ENCODE data around the gene SEPTIN8.

The SEPTIN8 gene

GRCh38 chr5:132764051-132764450, 13.0 kb downstream of the SEPTIN8 start:
- ChIA-PET CTCF (interaction anchor here (0.6 to 1.4 kb wide), 3 partner anchors 9 to 176 kb away, joined by 3 read pairs; no protein-coding TSS in a partner anchor), POLR2A (no interaction called here)
- H3K4me3 ChIP-seq (ENCODE audit: low read depth, low read length), result no peak overlapping the region
- H3K4me1 ChIP-seq (ENCODE audit: control insufficient read depth, insufficient read depth, low read length), result no peaks in the 10 kb centered on the region
- H3K9me3 ChIP-seq (ENCODE audit: control insufficient read depth, insufficient read depth, low read depth, low read length), result no peaks in the 10 kb centered on the region
- no peak overlapping the region for H3K27ac ChIP-seq (ENCODE audit: extremely low read depth, low read depth, low read length)
- H3K36me3 ChIP-seq (ENCODE audit: control insufficient read depth in 2 of 2, insufficient read depth in 1 of 2, low read length in 2 of 2), result peaks cover 4 to 71% of the 10 kb centered on the region in 2 experiments; a peak in 2 of 3 replicates
- TF ChIP-seq KLF1 (tag by site-specific recombination; IDR thresholded peaks at IDR 0.05) (peak; percentile 27; the same call in 1 of the 2 replicates), ZNF658 (tag by site-specific recombination; IDR thresholded peaks at IDR 0.05) (no peak), HOXA7 (CRISPR knock-in tag; IDR thresholded peaks at IDR 0.05; ENCODE audit: borderline replicate concordance) (no peak), CTCF (tag by site-specific recombination; IDR thresholded peaks at IDR 0.05) (no peak)

GRCh38 chr5:132763181-132764036, 13.6 kb downstream of the SEPTIN8 start:
- Histone ChIP-seq H3K4me1 (ENCODE audit: control insufficient read depth, insufficient read depth, low read length) (no peaks in the 10 kb centered on the region), H3K9me3 (ENCODE audit: control insufficient read depth, insufficient read depth, low read depth, low read length) (no peaks in the 10 kb centered on the region), H3K27ac (ENCODE audit: extremely low read depth, low read depth, low read length) (no peak overlapping the region), H3K4me3 (ENCODE audit: low read depth, low read length) (no peak overlapping the region), H3K36me3 (ENCODE audit: control insufficient read depth in 2 of 2, insufficient read depth in 1 of 2, low read length in 2 of 2) (peaks cover 4 to 77% of the 10 kb centered on the region in 2 experiments; a peak in 2 of 3 replicates)
- CTCF ChIA-PET, result interaction anchor here (0.6 to 1.4 kb wide), 3 partner anchors 9 to 78 kb away, joined by 3 read pairs; no protein-coding TSS in a partner anchor
- TF ChIP-seq SP2 (tag by site-specific recombination; IDR thresholded peaks at IDR 0.05) (0 out of 2 replicates have a peak, but pooled peaks have one; percentile 8), REPIN1 (tag by site-specific recombination; IDR thresholded peaks at IDR 0.05; ENCODE audit: low read depth) (no peak), ZNF433 (tag by site-specific recombination; IDR thresholded peaks at IDR 0.05; ENCODE audit: low read depth) (no peak), ZNF391 (tag by site-specific recombination; IDR thresholded peaks at IDR 0.05; ENCODE audit: borderline replicate concordance, low read depth) (no peak)
- POLR2A ChIA-PET, result no interaction called here

GRCh38 chr5:132762246-132763000, 14.6 kb downstream of the SEPTIN8 start:
- H3K4me3 ChIP-seq (ENCODE audit: low read depth, low read length), result no peak overlapping the region
- peaks cover 4 to 84% of the 10 kb centered on the region in 2 experiments for H3K36me3 ChIP-seq (ENCODE audit: control insufficient read depth in 2 of 2, insufficient read depth in 1 of 2, low read length in 2 of 2)
- TF ChIP-seq ZBTB26 (tag by site-specific recombination; optimal IDR thresholded peaks at IDR 0.05) (no peak), SCRT1 (tag by site-specific recombination; IDR thresholded peaks at IDR 0.05; ENCODE audit: borderline replicate concordance) (peak; percentile 40; the same call in 1 of the 2 replicates), SCRT2 (tag by site-specific recombination; IDR thresholded peaks at IDR 0.05) (peak; percentile 72)
- no peak overlapping the region for H3K27ac ChIP-seq (ENCODE audit: extremely low read depth, low read depth, low read length)
- H3K4me1 ChIP-seq (ENCODE audit: control insufficient read depth, insufficient read depth, low read length), result no peaks in the 10 kb centered on the region
- no peaks in the 10 kb centered on the region for H3K9me3 ChIP-seq (ENCODE audit: control insufficient read depth, insufficient read depth, low read depth, low read length)
- CTCF ChIA-PET, result interaction anchor here (0.5 to 0.7 kb wide), 2 partner anchors 582 to 700 kb away, joined by 3 read pairs; no protein-coding TSS in a partner anchor
- POLR2A ChIA-PET, result no interaction called here
